ENCODE data around the gene GMDS.
A peak's percentile ranks its signal among the peaks of the same experiment; 100 is the strongest.

Gene GMDS

GRCh38 chr6:1618311-1619097 is 626.9 kb downstream of the GMDS start:
- DNase-seq, result no peak

DNA sequence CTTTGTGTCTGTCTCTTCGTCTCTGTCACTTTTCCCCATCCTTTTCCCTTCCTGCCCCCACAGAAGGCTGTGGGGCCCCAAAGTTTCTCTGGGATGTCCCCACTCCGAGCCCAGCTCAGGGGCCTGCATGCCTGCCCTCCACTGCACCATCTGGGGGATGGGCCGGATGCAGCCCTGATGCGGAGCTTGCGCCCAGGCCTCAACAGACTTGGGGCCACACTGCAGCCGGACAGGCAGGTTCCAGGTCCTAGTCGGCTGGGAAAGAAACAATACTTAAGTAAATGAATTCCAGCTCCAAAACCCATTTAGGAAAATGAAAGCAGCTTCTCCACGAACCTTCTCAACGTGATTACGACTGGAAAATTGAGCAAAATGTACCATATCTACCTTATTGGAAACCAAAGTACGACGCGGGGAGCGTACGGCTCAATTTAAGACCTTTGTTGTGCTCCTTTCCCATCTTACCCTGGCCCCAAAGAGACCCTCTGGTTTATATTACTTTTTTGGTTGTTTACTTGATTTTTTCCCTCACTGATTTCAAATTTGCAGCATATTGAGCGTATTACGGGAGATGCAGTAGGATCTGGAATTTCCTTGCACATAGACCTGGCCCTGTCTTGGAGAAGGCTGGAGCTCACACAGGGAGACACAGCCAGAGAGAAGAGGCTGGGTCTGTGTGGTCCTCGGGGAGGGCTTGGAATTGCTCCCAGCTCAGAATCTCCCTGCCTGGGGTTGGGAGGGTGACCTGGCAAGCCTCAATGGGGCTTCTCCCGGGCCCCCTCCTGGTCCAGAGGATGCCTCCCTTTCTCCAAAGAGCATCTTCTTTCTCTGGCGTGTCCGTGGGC is 627.7 kb downstream of the GMDS start:
- no peak for DNase-seq

GRCh38 chr6:1616701-1617463 is 628.5 kb downstream of the GMDS start:
- DNase-seq, result no peak

- DNase-seq, result no peak
Observed at GRCh38 chr6:1615853-1616420, 629.5 kb downstream of the GMDS start.

DNA sequence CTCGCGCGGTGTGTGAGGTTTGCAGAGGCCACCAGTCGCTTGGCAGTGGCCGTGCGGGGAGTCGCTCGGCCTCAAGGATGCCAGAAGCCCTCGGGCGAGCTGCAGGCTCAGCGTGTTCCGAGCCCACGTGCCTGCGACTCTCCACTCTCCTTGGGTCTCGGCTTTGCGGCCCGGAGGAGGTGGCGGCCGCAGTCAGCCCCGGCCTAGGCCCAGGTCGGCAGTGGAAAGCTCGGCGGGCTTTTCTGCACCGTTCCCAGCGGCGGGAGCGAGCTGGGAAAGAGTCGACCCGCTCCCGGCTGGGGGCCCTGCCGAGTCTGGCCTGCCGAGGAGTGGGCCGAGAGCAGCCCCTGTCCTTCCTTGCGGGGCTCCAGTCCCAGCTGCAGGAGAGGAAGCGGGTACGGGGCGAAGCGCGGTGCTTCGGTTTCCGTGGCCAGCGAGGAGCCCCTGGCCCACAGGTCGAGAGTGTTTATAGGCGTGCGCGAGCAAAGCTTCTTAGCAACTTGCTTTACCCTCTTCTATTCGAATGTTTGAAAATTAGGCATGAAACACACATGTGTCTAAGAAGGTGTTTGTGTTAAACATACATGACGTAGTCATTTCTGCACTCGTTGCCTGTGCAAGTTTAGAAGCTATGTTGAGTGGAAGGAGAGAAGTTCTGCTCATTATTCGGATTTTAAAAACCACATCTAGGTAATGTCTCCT is 630.1 kb downstream of the GMDS start:
- no peak for DNase-seq

DNA sequence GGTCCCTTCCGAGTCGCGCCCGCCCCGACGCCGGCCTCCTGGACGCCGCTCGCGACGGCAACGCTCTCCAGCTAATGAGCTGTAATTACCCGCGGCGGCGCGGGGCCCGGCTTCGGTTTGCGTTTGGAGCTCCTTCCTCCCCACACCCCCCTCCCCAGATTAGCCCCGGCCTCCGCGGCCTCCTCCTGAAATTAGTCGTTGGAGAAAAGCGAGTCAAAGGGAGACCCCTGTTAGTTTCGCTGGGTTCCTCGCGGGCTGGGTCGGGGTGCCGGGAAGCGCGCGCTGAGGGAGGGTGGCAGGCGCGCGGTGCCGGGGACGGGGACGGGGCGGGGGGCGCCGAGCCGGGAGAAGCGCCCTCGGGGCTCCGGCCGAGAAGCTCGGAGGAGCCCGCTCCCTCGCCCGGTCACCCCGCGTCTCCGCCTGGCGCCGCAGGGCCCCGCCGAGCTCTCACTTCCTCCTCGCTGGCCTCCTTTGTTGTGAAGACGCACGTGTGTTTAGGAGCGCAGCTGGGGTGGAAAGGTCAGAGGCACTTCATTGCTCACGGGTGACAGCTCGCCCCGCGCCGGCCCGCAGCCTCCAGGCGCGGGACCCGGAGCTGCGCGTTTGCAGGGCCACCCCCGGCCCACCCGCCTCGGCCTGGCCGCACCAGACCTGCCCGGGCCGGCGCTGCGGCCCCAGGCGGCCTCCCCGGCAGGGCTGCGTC is 630.8 kb downstream of the GMDS start:
- no peak for DNase-seq

DNA sequence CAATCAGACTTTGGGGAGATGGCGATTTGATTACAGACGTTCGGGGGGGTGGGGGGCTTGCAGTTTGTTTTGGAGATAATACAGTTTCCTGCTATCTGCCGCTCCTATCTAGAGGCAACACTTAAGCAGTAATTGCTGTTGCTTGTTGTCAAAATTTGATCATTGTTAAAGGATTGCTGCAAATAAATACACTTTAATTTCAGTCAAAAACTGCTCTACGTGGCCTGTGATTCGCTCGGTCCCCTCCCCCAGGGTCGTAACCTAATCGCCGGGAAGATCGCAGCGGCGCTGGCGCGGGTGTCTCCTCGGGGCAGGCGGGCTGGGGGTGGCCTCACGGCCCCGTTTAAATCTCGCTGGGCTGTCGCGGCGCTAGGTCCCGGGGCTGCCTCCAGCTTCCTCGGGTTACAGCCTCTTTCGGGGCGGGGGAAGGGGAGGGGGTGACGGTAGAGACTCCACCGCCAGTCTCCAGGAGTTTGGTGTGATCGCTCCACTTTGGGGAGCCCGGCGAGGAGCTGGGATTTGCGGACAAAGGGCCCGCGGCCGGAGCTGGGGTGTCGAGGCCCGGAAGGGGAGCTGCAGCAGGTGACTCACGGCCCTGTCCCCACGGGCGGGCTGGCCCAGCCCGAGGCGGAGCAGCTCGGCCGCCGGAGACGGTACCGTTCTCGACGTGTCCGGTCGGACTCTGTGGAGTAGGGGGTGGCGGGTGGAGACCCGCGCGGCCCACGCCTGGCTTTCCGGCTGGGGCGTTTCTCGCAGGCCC is 631.5 kb downstream of the GMDS start:
- DNase-seq, result no peak

DNA sequence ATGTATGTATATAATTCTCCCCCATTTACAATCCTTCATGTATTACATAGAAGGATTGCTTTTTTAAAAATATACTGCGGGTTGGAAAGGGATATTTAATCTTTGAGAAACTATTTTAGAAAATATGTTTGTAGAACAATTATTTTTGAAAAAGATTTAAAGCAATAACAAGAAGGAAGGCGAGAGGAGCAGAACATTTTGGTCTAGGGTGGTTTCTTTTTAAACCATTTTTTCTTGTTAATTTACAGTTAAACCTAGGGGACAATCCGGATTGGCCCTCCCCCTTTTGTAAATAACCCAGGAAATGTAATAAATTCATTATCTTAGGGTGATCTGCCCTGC is 632.1 kb downstream of the GMDS start:
- no peak for DNase-seq

DNA sequence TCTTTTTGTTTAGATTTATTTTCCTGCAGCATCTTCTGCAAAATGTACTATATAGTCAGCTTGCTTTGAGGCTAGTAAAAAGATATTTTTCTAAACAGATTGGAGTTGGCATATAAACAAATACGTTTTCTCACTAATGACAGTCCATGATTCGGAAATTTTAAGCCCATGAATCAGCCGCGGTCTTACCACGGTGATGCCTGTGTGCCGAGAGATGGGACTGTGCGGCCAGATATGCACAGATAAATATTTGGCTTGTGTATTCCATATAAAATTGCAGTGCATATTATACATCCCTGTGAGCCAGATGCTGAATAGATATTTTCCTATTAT is 632.5 kb downstream of the GMDS start:
- DNase-seq, result no peak

DNA sequence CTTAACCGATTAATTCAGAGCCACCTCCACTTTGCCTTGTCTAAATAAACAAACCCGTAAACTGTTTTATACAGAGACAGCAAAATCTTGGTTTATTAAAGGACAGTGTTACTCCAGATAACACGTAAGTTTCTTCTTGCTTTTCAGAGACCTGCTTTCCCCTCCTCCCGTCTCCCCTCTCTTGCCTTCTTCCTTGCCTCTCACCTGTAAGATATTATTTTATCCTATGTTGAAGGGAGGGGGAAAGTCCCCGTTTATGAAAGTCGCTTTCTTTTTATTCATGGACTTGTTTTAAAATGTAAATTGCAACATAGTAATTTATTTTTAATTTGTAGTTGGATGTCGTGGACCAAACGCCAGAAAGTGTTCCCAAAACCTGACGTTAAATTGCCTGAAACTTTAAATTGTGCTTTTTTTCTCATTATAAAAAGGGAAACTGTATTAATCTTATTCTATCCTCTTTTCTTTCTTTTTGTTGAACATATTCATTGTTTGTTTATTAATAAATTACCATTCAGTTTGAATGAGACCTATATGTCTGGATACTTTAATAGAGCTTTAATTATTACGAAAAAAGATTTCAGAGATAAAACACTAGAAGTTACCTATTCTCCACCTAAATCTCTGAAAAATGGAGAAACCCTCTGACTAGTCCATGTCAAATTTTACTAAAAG is 633.0 kb downstream of the GMDS start:
- no peak for DNase-seq

GRCh38 chr6:1611572-1612298 is 633.7 kb downstream of the GMDS start:
- no peak for DNase-seq

GRCh38 chr6:1611322-1611571 is 634.2 kb downstream of the GMDS start:
- DNase-seq, result no peak

DNA sequence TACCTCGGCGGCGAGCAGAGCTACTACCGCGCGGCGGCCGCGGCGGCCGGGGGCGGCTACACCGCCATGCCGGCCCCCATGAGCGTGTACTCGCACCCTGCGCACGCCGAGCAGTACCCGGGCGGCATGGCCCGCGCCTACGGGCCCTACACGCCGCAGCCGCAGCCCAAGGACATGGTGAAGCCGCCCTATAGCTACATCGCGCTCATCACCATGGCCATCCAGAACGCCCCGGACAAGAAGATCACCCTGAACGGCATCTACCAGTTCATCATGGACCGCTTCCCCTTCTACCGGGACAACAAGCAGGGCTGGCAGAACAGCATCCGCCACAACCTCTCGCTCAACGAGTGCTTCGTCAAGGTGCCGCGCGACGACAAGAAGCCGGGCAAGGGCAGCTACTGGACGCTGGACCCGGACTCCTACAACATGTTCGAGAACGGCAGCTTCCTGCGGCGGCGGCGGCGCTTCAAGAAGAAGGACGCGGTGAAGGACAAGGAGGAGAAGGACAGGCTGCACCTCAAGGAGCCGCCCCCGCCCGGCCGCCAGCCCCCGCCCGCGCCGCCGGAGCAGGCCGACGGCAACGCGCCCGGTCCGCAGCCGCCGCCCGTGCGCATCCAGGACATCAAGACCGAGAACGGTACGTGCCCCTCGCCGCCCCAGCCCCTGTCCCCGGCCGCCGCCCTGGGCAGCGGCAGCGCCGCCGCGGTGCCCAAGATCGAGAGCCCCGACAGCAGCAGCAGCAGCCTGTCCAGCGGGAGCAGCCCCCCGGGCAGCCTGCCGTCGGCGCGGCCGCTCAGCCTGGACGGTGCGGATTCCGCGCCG is 634.7 kb downstream of the GMDS start:
- no peak for DNase-seq

- peak in 15 of 56 donors; percentile 2 to 45 (median 11) for DNase-seq
Observed at GRCh38 chr6:1609648-1610496, 635.5 kb downstream of the GMDS start, which contains the start of gene FOXC1. Gene FOXC1, plus strand, starts transcription at chr6:1609915. Its CDS starts 531 bp downstream, at chr6:1610446.

GRCh38 chr6:1609041-1609647 is 636.3 kb downstream of the GMDS start:
- DNase-seq, result no peak

All from amygdala (tissue), 56 donors.